GM19351 (cell line): ENCODE measurements around the gene ATP2B2.

Experiments used
- ATAC-seq: cut with Tn5 transposase; IDR thresholded peaks from one replicate; pipeline ENCODE4 v1.9.1; 2021; ENCODE audit warnings: mild to moderate bottlenecking, moderate library complexity; ENCODE audit not compliant: unreplicated experiment

ATP2B2 gene

DNA sequence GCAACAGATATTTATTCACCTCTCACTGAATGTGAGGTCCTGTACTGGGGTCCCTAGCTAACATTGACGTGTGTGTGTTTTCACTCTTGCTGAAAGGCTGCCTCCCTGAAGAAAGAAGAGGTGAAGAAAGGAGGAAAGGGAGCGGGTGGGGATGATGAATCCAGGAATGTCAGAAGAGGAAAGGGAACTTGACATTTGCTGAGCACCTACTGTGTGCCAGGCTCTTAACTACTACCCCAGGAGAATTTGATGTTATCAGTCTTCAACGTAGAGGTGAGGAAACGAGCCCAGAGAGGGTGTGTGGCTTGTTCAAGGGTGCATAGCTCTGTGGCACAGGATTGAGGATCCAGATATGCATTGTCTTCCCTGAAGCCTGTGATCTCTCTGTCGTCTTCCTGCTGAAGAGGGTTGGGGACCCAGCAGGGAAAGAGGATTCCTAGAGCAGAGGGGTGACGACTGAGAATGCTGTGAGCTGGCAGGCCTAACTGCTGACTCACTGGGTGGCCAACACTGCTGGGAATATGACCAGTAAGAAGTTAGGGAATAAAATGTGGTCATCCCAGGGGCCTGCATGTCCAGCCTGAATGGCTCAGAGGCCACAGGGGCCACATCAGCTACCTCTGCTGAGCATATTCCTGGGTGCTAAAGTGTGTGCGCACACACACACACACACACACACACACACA lies 6.6 kb upstream of the ATP2B2 start:
- no peak for ATAC-seq

DNA sequence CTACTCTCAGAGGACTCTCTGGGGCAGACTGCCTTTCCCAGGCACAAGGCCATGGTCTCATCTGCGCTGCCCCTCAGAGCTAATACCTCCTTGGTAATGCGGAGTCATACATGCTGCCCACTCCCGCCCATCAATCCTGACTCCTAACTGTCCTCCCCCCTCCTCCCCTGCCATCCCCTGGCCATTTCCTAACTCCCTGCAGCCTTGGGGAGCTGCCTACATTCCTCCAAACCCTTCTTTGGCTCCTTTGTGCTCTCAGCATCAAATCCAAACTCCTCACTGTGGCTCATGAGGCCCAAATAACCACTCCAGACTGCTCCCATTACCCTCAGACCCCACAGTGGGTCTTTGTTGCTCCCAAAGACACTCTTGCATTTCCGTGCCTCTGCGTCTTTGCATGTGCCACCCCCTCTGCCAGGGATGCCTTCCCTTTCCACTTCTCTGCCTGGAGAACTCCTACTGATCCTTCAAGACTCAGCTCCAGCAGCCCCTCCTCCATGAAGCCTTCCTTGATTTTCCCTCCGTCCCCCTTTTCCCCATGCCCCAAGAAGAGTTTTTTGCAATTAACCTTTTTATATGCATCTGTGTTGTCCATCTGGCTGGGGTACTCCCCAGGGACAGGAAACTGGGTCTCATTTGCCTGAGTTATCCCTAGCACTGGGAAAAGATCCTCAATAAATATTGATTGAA lies 5.5 kb upstream of the ATP2B2 start:
- no peak for ATAC-seq

DNA sequence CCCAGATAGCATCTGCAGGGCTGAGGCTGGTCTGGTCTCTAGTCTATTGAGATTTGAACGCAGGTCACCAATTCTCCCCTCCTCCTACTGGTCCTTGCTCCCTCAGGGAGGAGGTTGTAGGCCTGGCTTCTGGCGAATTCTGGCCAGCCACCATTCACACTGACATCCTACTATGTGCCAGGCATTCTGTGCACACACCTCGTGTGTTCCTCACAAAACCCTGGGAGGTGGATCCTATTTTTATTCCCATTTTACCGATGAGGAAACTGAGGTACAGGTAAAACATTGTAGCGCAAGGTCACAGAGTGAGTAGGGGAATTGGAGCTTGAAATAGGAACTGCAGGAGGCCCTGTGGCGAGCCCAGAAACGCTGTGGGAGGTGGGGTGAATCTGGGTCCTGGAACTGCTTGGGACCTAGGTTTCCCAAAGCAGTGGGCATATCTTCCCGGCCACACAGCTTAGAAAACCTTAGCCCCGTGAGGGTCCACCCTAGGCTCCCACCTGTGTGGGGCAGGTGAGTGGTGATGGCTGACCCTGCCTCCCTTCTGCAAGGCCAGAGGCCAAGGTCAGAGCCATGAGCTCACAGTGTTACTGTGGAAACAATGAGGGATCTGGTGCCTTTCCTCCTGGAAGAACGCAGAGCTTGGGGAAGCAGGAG lies 4.8 kb upstream of the ATP2B2 start:
- no peak for ATAC-seq

DNA sequence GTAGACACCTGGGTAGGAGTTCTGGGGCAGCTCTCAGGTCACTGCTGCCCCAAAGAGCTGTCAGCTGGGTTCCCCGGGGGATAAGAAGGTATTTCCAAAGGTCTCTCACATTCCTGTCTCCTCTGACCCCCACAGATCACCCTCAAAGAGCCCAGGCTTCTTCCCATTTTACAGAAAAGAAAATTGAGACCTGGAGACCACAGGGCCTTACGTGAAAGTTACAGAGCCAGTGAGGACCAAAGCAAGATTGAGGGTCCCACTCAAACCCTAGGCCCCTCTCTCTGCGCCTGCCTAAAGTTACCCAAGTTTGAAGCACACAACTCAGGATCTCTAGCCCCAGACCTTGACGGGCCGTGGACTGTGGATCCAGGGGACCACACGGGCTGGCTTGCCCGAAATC lies 3.9 kb upstream of the ATP2B2 start:
- no peak for ATAC-seq

DNA sequence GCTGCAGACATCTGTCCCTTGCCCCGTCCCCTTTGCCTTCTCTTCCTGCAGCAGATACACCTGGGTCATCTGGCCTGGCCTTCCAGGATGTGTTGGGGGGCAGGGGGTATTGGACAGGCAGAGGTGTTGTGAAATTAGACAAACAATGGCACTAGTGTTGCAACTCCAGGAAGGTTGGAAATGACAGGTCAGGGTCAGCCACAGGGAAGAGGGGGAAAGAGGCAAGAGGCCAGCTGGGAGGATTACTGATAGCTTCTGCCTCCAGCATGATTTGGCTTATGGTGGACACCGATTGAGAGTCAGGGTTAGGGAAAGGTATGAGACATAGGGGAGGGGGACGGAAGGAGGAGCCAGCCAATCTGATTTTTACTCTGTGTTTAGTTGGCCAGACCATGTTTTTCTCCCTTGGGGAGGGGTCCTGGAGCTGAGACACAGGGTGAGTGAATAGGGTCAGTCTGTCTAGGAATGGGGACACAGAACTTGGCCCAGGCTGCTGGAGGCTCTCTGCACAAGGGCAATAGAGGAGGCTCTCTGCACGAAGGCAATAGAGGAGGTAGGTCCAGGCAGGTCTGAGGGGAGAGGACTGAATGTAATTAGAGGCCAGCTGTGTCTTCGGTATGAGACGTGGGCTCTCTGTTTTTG lies 3.4 kb upstream of the ATP2B2 start:
- no peak for ATAC-seq

DNA sequence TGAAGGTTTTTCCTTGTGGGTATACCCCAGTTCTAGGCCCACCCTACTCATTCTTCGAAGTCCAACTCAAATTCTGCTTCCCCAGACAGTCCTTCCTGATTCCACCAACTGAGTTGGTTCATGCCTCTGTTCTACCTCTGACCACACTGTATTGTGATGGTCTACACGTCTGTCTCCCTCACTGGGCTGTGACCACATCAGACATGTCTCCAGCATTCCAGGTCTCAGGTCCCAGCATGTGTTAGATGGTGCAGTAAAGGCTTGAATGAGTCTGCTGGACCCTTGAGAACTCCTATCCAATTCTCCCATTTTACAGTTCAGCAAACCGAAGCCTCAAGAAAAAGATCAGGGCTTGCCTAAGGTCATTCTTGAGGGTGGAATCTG lies 2.8 kb upstream of the ATP2B2 start:
- ATAC-seq = no peak

DNA sequence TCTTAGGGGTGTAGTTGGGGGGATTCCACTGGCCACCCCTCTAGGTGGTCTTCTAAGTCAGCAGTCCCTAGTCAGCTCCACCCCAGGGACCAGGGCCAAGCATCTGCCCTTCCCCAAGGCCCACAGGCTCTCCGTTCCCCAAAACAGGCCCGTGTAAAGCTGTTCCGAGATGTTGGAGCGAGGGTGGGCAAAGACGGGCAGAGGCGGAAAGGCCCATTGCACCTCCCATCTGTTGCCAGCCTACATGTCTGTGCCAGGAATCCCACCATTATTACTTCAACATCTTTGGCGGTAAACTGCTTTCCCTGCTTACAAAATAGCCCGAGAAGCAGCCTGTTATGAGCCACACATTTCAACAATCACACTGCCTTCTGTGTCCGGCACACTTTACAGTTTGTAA lies 1.9 kb upstream of the ATP2B2 start:
- ATAC-seq = no peak

DNA sequence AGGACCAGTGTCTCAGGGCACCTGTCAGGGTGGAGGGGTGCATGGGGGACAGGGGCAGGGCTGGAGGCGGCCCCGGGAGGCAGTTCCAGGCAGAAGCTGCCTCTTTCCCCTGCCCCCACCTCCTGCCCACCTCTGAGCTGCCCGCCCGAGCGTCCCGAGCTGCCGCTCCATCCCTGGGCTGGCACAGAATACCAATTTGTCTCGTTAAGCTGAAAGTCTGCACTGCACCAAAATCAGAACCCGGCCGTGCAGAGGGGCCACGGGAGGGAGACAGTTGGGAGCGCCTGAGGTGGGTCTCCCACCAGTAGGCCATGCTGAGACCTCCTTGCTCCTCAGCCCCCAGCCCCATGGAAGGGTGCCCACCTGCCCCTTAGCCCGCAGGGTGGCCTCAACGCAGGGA lies 1.3 kb upstream of the ATP2B2 start:
- ATAC-seq = no peak

DNA sequence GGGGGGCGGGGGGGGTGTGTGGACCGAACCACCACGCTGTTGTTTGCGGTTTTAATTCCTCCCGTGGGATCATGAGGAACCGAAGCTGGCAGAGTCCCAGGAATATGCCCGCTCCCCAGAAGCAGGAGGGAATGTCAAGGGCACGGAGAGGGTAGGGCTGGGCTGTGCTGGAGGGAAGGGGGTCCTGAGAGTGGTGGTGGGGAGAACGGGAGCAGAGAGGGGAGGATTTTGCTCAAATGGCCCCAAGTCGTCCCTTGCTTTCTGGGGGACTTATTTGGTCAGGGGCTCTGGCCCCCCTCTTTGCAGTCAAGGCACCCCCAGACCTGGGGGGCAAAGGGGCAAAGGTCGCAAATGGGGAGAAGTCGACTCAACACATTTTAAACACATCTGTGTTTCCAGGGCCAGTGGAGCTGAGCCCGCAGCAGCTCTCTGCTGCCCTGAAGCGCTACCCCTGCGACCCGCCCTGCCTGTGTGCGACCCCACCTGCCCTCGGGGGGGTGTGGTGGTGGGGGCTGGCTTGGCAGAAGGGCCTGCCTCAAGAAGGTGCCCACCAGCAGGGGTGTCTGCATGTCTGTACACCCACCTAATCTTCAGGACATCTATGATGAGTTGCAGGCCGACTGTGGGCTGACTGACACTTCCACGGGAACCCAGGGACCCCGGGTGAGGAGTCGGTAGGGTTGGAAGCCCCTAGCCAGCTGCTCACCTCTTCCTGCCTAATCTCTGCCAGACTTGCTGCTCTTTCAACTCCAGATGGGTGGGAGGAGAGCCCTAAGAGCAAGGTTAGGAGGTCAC lies 602 bp upstream of the ATP2B2 start:
- ATAC-seq = no peak

DNA sequence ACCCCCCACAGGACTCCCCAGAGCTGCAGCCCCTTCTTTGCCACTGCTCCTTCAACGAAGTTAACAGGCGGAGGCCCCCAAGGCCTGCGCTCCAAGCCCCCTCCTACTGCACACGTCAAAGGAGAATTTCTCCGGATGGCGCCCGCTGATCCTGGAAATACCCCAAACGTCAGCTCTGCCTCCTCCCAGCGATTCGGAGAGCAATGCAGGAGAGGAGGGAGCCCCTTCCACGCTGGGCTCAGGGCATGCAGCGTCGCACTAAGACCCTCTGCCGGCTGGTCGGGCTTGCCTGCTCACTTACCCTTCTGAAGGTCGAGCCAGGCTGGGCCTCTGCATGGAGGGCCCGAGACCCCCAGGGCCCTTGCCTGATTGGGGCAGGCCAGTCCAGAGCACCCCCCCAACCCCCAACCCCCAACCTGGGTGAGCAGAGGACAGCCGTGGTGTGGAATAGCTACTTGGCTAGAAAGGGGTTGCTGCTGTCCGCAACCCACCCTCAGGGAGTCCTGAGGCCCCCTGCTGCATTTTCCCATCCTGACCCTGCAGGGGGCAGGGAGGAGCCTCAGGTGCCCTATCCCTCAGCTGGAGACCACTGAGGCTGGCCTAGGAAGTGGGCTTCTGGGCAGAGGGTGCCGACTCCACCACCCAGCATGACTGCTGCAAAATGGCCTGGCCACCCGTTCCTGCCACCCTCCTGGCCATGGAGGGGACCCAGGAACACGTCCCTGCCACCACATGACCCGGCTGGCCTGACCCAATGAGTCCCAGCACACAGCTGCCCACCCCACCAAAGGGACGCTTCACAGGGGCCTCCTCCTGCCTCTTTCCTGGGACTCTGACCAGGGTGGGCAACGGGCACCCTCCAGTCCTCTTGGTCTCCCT lies 976 bp downstream of the ATP2B2 start:
- ATAC-seq = no peak

DNA sequence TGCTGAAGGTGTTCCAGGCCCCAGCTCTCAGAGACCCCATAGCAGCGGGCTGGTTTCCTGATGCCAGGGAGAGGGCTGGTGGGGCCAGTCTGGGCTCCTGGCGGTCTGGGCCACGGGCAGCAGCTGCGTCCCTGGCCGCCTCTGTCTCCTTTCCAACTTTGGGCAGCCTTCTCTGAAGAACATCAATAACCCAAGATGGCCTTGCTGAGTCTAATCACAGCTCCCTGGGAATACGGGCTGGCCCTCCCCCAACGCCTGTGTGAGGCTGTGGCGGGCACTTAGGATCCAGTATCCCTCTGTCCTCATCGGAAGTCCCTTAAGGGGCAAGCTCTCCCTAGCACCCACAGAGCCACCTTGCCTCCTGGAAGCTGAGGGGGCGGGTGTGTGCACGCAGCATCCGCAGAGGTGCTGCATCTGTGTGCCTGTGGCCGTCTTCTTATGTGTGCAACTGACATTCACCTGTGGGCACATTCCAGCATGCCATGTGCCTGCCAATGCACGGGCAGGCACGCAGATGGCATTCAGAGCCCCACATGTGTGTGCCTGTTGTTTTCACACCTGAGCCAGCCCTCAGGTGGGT lies 2.1 kb downstream of the ATP2B2 start:
- no peak for ATAC-seq

DNA sequence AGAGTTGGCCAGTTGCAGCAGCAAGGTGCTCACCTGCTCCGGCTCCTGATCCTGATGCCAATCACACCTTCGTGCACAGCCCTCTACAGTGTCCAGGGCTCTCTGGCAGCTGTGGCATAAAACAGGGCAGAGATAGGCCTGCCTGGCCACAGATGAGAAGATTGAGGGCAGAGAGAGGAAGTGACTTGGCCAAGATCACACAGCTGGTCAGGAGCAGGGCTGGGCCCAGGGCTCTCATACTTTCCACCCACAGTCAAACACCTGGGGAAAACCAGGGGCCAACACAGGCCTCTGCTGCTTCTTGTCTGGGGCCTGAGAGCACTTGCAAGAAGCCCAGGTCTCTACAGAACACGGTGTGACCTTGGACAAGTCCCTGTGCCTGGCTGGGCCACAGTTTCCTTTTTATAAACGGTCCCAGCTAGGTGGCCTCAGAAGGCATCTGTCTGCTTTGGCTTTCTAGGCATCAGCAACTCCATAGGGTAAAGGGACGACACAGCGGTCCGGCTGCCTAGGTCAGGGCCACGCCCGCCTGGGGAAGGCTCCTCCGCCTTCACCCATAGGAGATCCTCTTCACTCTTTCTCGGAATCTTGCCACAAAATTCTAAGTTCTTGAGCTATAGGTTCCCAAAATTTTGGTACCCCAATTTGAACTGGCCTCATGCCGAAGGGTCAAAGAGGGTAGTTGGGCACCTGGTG lies 3.1 kb downstream of the ATP2B2 start:
- no peak for ATAC-seq

DNA sequence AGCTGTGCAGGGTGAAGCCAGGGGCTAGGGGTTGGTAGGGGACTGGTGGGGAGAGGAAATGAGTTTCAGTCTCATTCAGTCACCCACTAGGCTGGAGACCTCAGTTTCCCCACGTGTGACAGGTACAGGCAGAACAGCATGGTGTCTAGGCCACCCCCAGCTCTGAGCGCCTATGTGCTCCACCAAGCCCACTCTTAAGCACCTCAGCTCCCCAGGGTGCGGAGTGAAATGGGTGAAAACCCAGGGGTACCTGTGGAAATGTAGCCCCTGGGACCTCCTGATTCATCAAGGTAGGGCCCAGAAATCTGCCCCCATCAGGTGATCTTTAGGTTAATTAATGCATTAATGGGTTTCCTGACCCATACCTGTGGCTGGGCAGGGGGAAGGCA lies 3.7 kb downstream of the ATP2B2 start:
- ATAC-seq = no peak

DNA sequence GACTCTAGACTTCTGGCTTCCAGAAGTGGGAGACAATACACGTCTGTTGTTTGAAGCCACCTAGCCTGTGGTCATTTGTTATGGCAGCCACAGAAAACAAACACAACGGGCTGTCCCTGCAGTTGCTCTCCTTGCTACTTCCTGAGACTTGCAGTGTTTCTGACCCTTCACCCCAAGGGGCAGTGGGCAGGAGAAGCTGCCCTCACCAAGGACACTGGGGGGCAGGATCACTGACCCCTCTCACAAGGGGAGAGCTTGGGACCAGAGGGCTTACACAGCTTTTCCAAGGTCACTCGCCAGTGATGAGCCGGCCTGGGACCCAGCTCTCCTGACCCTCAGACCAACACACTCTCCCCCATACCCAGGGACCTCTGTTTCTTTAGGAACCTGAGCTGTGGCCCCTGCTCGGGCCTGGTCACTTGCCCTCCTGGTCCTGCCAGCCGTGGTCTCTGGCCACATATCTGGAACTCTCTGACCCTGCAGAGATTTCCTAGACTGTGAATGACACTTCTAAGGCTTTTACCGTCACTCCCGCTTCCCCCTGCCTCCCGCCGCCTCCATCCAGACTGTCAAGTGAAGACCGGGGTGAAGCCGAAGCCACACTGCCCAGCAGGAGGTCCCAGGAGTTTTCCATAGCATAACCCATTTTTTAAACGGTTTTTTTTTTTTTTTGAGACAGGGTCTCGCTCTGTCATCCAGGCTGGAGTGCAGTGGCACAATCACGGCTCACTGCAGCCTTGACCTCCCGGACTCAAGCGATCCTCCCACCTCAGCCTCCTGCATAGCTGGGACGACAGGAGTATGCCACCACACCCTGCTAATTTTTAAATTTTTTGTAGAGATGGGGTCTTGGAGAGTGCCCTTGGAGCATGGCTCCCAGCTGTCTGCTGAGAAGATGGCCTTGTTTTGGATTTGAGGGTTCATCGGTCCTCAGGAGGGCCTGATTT lies 4.4 kb downstream of the ATP2B2 start:
- ATAC-seq = no peak

DNA sequence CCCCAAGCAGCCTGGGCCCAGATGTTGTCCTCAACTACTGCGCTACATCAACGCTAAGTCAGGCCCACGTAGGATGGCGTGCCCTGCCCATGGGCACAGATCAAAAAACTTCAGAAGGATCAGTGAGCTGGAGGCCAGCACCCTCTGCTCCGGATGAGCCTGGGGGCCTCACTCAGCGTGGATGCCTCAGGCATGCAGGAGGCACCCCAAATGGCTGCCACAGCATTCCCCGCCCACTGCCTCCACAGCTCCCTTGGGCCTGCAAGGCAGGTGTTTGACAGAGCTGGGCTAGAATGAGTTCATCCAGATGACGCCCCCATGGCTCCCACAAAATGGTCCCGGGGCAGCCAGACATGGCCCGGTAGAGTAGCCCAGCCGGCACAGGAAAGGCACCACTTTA lies 7.1 kb downstream of the ATP2B2 start:
- no peak for ATAC-seq

DNA sequence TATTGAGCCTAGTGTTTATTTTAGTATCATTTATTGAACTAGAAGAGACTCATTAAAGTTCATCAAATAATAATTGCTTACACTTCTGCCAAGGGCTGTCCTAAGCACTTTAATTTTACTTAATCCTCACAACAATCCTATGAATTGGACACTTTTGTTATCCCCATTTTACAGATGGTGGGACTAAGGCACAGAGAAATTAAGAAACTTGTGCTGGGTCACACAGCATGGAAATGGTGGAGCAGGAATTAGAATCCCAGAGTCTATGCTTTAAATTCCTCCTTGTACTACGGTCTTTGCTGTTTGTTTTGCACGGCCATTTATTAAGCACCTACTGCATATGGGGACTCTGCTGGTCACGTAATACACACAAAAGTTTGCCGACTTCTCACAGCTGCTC lies 7.9 kb downstream of the ATP2B2 start:
- no peak for ATAC-seq

DNA sequence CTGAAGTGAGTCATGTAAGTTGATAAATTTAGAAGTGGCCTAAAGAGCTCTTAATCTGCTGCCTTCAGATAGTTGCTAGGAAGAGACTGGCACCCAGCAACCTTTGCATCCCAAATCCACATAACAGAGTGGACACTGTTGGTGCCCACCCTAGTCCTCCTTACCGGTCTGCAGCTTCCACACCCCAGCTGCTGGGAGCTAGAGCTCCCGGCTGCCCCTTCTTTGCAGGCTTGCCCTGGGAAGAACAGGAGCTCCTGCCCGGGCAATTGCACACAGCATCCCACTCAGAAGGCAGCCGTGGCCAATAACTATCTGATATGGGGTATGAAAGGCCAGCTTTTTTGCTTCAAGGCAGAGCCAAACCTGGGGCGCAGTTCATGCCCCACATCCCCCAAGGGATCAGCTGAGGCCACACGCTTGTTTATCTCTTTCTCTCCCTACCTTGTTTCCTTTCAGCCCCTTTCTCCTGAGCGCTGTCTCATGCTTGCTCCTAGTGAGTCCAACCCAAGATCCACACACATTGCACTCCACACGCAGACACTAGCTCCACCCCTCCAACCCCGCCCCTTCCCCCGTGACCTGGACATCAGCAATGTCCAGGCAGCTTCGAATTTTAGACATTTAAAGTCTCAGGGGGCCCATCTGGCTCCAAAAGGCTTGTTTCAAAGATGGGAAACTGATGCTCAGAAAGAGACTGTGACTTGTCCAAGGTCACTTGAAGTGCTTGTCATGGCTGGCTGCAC lies 9.1 kb downstream of the ATP2B2 start:
- no peak for ATAC-seq
